ENCODE data around the gene LTO1. TPM values are rescaled to one million over a fixed set of nuclear protein-coding genes. Genes with fewer than 3 reads are reported as not detected.

LTO1 gene
- total RNA-seq, 1 experiment from 2014 or later, result 36.7 TPM

GRCh38 chr11:69718147-69718546, 43.0 kb upstream of the LTO1 start:
- Mint-ChIP-seq H3K4me3 (ENCODE audit: low read depth, unreplicated experiment) (no peak overlapping the region), H3K27ac (ENCODE audit: unreplicated experiment) (no peak overlapping the region), H3K4me1 (ENCODE audit: low read depth, unreplicated experiment) (no peaks in the 10 kb centered on the region), H3K9me3 (ENCODE audit: low read depth, unreplicated experiment) (no peaks in the 10 kb centered on the region), H3K36me3 (ENCODE audit: insufficient read depth, unreplicated experiment) (no peaks in the 10 kb centered on the region), H3K27me3 (ENCODE audit: unreplicated experiment) (peaks cover 65% of the 10 kb centered on the region)
- CTCF ChIA-PET, result interaction anchor here (1.0 kb wide), 1 partner anchor 478 kb away, joined by 5 read pairs; no protein-coding TSS in a partner anchor
- no TSS peak for BruUV-seq (replicated peaks)
- intact Hi-C loops (cut with micrococcal nuclease; ENCODE audit: unreplicated experiment), result no loop called here
- DNase-seq, result peak; percentile 60
- TF ChIP-seq, protein P1, sequence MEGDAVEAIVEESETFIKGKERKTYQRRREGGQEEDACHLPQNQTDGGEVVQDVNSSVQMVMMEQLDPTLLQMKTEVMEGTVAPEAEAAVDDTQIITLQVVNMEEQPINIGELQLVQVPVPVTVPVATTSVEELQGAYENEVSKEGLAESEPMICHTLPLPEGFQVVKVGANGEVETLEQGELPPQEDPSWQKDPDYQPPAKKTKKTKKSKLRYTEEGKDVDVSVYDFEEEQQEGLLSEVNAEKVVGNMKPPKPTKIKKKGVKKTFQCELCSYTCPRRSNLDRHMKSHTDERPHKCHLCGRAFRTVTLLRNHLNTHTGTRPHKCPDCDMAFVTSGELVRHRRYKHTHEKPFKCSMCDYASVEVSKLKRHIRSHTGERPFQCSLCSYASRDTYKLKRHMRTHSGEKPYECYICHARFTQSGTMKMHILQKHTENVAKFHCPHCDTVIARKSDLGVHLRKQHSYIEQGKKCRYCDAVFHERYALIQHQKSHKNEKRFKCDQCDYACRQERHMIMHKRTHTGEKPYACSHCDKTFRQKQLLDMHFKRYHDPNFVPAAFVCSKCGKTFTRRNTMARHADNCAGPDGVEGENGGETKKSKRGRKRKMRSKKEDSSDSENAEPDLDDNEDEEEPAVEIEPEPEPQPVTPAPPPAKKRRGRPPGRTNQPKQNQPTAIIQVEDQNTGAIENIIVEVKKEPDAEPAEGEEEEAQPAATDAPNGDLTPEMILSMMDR (IDR thresholded peaks at IDR 0.05; ENCODE audit: unreplicated experiment), result peak; percentile 13

GRCh38 chr11:69716891-69717747, 42.0 kb upstream of the LTO1 start:
- Mint-ChIP-seq H3K9me3 (ENCODE audit: low read depth, unreplicated experiment) (no peaks in the 10 kb centered on the region), H3K4me1 (ENCODE audit: low read depth, unreplicated experiment) (no peaks in the 10 kb centered on the region), H3K4me3 (ENCODE audit: low read depth, unreplicated experiment) (no peak overlapping the region), H3K27ac (ENCODE audit: unreplicated experiment) (no peak overlapping the region), H3K27me3 (ENCODE audit: unreplicated experiment) (peaks cover 56% of the 10 kb centered on the region), H3K36me3 (ENCODE audit: insufficient read depth, unreplicated experiment) (no peaks in the 10 kb centered on the region)
- CTCF ChIA-PET, result interaction anchor here (0.6 to 0.9 kb wide), 3 partner anchors 184 to 1466 kb away, joined by 3 to 4 read pairs (median 3); no protein-coding TSS in a partner anchor
- intact Hi-C loops (cut with micrococcal nuclease; ENCODE audit: unreplicated experiment), result no loop called here
- no peak for DNase-seq
- TF ChIP-seq, protein P1 (IDR thresholded peaks at IDR 0.05; ENCODE audit: unreplicated experiment), result no peak
- no TSS peak for BruUV-seq (replicated peaks)

GRCh38 chr11:69716099-69716498, 40.9 kb upstream of the LTO1 start:
- no peak for DNase-seq
- H3K36me3 Mint-ChIP-seq (ENCODE audit: insufficient read depth, unreplicated experiment), result no peaks in the 10 kb centered on the region
- CTCF ChIA-PET, result interaction anchor here (0.6 to 0.9 kb wide), 3 partner anchors 185 to 1465 kb away, joined by 3 to 4 read pairs (median 3); no protein-coding TSS in a partner anchor
- intact Hi-C loops (cut with micrococcal nuclease; ENCODE audit: unreplicated experiment), result no loop called here
- H3K4me1 Mint-ChIP-seq (ENCODE audit: low read depth, unreplicated experiment), result no peaks in the 10 kb centered on the region
- no peaks in the 10 kb centered on the region for H3K9me3 Mint-ChIP-seq (ENCODE audit: low read depth, unreplicated experiment)
- BruUV-seq (replicated peaks), result no TSS peak
- H3K4me3 Mint-ChIP-seq (ENCODE audit: low read depth, unreplicated experiment), result no peak overlapping the region
- peaks cover 56% of the 10 kb centered on the region for H3K27me3 Mint-ChIP-seq (ENCODE audit: unreplicated experiment)
- TF ChIP-seq, protein P1 (IDR thresholded peaks at IDR 0.05; ENCODE audit: unreplicated experiment), result no peak
- H3K27ac Mint-ChIP-seq (ENCODE audit: unreplicated experiment), result no peak overlapping the region

GRCh38 chr11:69715446-69715845, 40.3 kb upstream of the LTO1 start:
- Mint-ChIP-seq H3K4me1 (ENCODE audit: low read depth, unreplicated experiment) (no peaks in the 10 kb centered on the region), H3K9me3 (ENCODE audit: low read depth, unreplicated experiment) (no peaks in the 10 kb centered on the region), H3K27ac (ENCODE audit: unreplicated experiment) (no peak overlapping the region), H3K36me3 (ENCODE audit: insufficient read depth, unreplicated experiment) (no peaks in the 10 kb centered on the region), H3K27me3 (ENCODE audit: unreplicated experiment) (peaks cover 56% of the 10 kb centered on the region), H3K4me3 (ENCODE audit: low read depth, unreplicated experiment) (no peak overlapping the region)
- no peak for DNase-seq
- TF ChIP-seq, protein P1 (IDR thresholded peaks at IDR 0.05; ENCODE audit: unreplicated experiment), result no peak
- intact Hi-C loops (cut with micrococcal nuclease; ENCODE audit: unreplicated experiment), result no loop called here
- CTCF ChIA-PET, result interaction anchor here (0.9 kb wide), 1 partner anchor 194 kb away, joined by 3 read pairs; no protein-coding TSS in a partner anchor
- no TSS peak for BruUV-seq (replicated peaks)
